Measurements from ENCODE around the gene RTEL1.
"Not testable (repeated sequence)": the region's sequence is repeated elsewhere in the genome, so short reads cannot be mapped to it uniquely, and the experiment has no call there.

DNA sequence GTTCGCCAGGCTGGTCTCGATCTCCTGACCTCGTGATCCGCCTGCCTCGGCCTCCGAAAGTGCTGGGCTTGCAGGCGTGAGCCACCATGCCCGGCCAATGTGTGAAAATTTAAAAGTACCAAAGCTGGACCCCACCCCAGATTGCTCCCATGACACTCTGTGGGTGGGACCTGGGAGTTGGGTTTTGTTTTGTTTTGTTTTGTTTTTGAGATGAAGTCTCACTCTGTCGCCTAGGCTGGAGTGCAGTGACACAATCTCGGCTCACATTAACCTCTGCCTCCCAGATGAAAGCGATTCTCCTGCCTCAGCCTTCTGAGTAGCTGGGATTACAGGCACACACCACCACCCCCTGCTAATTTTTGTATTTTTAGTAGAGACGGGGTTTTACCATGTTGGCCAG is 13.6 kb downstream of the RTEL1 start:
- TF ChIP-seq, protein P1, sequence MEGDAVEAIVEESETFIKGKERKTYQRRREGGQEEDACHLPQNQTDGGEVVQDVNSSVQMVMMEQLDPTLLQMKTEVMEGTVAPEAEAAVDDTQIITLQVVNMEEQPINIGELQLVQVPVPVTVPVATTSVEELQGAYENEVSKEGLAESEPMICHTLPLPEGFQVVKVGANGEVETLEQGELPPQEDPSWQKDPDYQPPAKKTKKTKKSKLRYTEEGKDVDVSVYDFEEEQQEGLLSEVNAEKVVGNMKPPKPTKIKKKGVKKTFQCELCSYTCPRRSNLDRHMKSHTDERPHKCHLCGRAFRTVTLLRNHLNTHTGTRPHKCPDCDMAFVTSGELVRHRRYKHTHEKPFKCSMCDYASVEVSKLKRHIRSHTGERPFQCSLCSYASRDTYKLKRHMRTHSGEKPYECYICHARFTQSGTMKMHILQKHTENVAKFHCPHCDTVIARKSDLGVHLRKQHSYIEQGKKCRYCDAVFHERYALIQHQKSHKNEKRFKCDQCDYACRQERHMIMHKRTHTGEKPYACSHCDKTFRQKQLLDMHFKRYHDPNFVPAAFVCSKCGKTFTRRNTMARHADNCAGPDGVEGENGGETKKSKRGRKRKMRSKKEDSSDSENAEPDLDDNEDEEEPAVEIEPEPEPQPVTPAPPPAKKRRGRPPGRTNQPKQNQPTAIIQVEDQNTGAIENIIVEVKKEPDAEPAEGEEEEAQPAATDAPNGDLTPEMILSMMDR (IDR thresholded peaks at IDR 0.05; ENCODE audit: low read length): not testable (repeated sequence)
- TF ChIP-seq EZH2 (IDR thresholded peaks at IDR 0.05; ENCODE audit: borderline replicate concordance, low read length): not testable (repeated sequence)
